Neuronal stem cell (in vitro differentiated cells): ENCODE measurements around the gene EIF3D.

Experiments
- DNase-seq: peaks from one replicate; pipeline ENCODE4 v3.0.0-alpha.2; 2013; ENCODE audit warnings: low spot score
- H2AFZ ChIP-seq: one replicate; pipeline ENCODE4 v1.6.1; 2013; ENCODE audit warnings: mild to moderate bottlenecking, low read length, inconsistent platforms
- H2AK5ac ChIP-seq: 2 replicates; pipeline ENCODE4 v1.6.1; 2013; ENCODE audit warnings: low read depth, mild to moderate bottlenecking, inconsistent platforms, low read length, moderate library complexity, mixed read lengths
- H2BK120ac ChIP-seq: 2 replicates; pipeline ENCODE4 v1.6.1; 2013; ENCODE audit warnings: low read depth, mild to moderate bottlenecking, inconsistent platforms, low read length, moderate library complexity, mixed read lengths
- H2BK12ac ChIP-seq: one replicate; pipeline ENCODE4 v1.6.1; 2013; ENCODE audit warnings: low read length, inconsistent platforms
- H2BK15ac ChIP-seq: 2 replicates; pipeline ENCODE4 v1.6.1; 2013; ENCODE audit warnings: mild to moderate bottlenecking, low read length, inconsistent platforms, mixed read lengths
- H2BK5ac ChIP-seq: one replicate; pipeline ENCODE4 v1.6.1; 2013; ENCODE audit warnings: inconsistent platforms, mild to moderate bottlenecking, low read length, moderate library complexity
- H3K14ac ChIP-seq: one replicate; pipeline ENCODE4 v1.6.1; 2013; ENCODE audit warnings: low read length, inconsistent platforms
- H3K18ac ChIP-seq: 2 replicates; pipeline ENCODE4 v1.6.1; 2013; ENCODE audit warnings: low read length, inconsistent platforms
- H3K23ac ChIP-seq: 2 replicates; pipeline ENCODE4 v1.6.1; 2013; ENCODE audit warnings: low read depth, mild to moderate bottlenecking, mixed read lengths, low read length, inconsistent platforms; ENCODE audit not compliant: poor library complexity
- H3K27ac ChIP-seq: replicated peaks from 3 replicates; pipeline ENCODE4 v1.5.1; 2013; ENCODE audit warnings: low read length, inconsistent platforms
- H3K27me3 ChIP-seq, 3 experiments: 2 replicates each; pipeline ENCODE4 v1.6.1; 2013; ENCODE audit warnings: low read length in 3 of 3, mild to moderate bottlenecking in 2 of 3, inconsistent platforms in 1 of 3, low read depth in 1 of 3, mixed read lengths in 1 of 3, moderate library complexity in 1 of 3; ENCODE audit not compliant: control insufficient read depth in 3 of 3, insufficient read depth in 3 of 3
- H3K36me3 ChIP-seq, 2 donors: replicated peaks in 1 of 2; 2 replicates each; pipeline ENCODE4 v1.6.1; 2013; ENCODE audit warnings: low read length in 2 of 2; ENCODE audit not compliant: control insufficient read depth in 2 of 2, insufficient read depth in 2 of 2
- H3K4ac ChIP-seq: 2 replicates; pipeline ENCODE4 v1.6.1; 2013; ENCODE audit warnings: inconsistent platforms, mild to moderate bottlenecking, low read length, moderate library complexity
- H3K4me1 ChIP-seq, 2 donors: 1 replicate in 1 of 2; 2 replicates in 1 of 2; pipeline ENCODE4 v1.6.1; 2013; ENCODE audit warnings: low read length in 2 of 2, low read depth in 1 of 2; ENCODE audit not compliant: control insufficient read depth in 2 of 2, insufficient read depth in 1 of 2
- H3K4me2 ChIP-seq: one replicate; pipeline ENCODE4 v1.6.1; 2013; ENCODE audit warnings: mild to moderate bottlenecking, low read length, inconsistent platforms; ENCODE audit not compliant: insufficient read depth, poor library complexity, severe bottlenecking
- H3K4me3 ChIP-seq, 2 donors: 2 replicates each; pipeline ENCODE4 v1.5.1; 2013; ENCODE audit warnings: low read length in 2 of 2, mild to moderate bottlenecking in 2 of 2, inconsistent platforms in 1 of 2, moderate library complexity in 1 of 2
- H3K79me1 ChIP-seq: one replicate; pipeline ENCODE4 v1.6.1; 2013; ENCODE audit warnings: low read depth, mild to moderate bottlenecking, inconsistent platforms, low read length, moderate library complexity
- H3K9ac ChIP-seq: one replicate; pipeline ENCODE4 v1.6.1; 2013; ENCODE audit warnings: mild to moderate bottlenecking, low read depth, low read length, inconsistent platforms; ENCODE audit not compliant: poor library complexity
- H3K9me3 ChIP-seq, 2 donors: replicated peaks in 1 of 2; 2 replicates each; pipeline versions ENCODE3 to v1.6.1; 2013; ENCODE audit warnings: low read length in 2 of 2, mild to moderate bottlenecking in 2 of 2, inconsistent platforms in 1 of 2, low read depth in 1 of 2, mixed read lengths in 1 of 2, moderate library complexity in 1 of 2; ENCODE audit not compliant: control insufficient read depth in 2 of 2, insufficient read depth in 1 of 2
- H4K8ac ChIP-seq: one replicate; pipeline ENCODE4 v1.6.1; 2013; ENCODE audit warnings: low read depth, mild to moderate bottlenecking, inconsistent platforms, low read length, moderate library complexity
- H4K91ac ChIP-seq: one replicate; pipeline ENCODE4 v1.6.1; 2013; ENCODE audit warnings: low read length, low read depth, mild to moderate bottlenecking, inconsistent platforms; ENCODE audit not compliant: poor library complexity
- WGBS, 2 donors: extraction: QIAGEN DNeasy Blood & Tissue Kit; methylation state at CpG; one replicate each; pipeline ENCODE4 v1.1.7; 2013; ENCODE audit warnings: missing lambda C conversion rate in 2 of 2, mixed read lengths in 1 of 2; ENCODE audit not compliant: insufficient read length in 2 of 2, insufficient replicate concordance in 1 of 2; ENCODE audit errors: extremely low coverage in 2 of 2; 5-methylcytosine and 5-hydroxymethylcytosine counted together

Gene EIF3D

GRCh38 chr22:36478966-36479365 lies 50.0 kb downstream of the EIF3D start:
- peaks cover 12 to 56% of the 10 kb centered on the region in 2 donors for H3K36me3 ChIP-seq
- no peak overlapping the region for H2AFZ ChIP-seq
- H4K91ac ChIP-seq = no peak overlapping the region
- H2BK5ac ChIP-seq = no peak overlapping the region
- no peak for DNase-seq
- peaks cover 4 to 5% of the 10 kb centered on the region in 2 donors for H3K4me1 ChIP-seq
- H3K4me3 ChIP-seq = no peak overlapping the region
- no peak overlapping the region for H2BK120ac ChIP-seq
- H2BK12ac ChIP-seq = no peak overlapping the region
- H3K4me2 ChIP-seq = no peak overlapping the region
- H4K8ac ChIP-seq = no peak overlapping the region
- no peak overlapping the region for H2AK5ac ChIP-seq
- H3K27me3 ChIP-seq = peaks cover 0 to 3% (median 0%) of the 10 kb centered on the region in 3 experiments
- H3K9me3 ChIP-seq = peaks cover 0 to 3% of the 10 kb centered on the region in 2 donors
- no peak overlapping the region for H3K23ac ChIP-seq
- H3K14ac ChIP-seq = no peak overlapping the region
- no CpG with 5 or more reads among the region's 4 CpGs for WGBS, 2 donors
- H3K18ac ChIP-seq = no peak overlapping the region
- no peak overlapping the region for H3K9ac ChIP-seq
- H2BK15ac ChIP-seq = no peak overlapping the region
- H3K4ac ChIP-seq = no peak overlapping the region
- H3K79me1 ChIP-seq = no peaks in the 10 kb centered on the region
- no peak overlapping the region for H3K27ac ChIP-seq

DNA sequence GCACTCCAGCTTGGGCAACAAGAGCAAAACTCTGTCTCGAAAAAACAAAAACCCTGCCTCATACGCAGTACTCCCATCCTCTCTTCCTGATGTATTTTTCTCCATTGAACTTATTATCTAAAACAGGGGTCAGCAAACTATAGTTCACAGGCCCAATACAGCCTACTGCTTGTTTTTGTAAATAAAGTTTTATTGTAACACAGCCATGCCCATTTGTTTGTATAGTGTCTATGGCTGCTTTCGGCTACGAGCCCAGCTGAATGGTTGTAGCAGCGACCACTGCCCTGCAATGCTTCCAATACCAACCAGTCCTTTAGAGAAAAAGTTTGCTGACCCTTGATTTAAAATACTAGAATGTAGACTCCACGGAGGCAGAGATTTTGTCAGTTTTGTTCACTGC lies 53.6 kb downstream of the EIF3D start:
- Histone ChIP-seq H3K23ac (no peak overlapping the region), H3K9me3 (no peaks in the 10 kb centered on the region), H3K4ac (no peak overlapping the region), H4K8ac (no peak overlapping the region), H3K36me3 (peaks cover 15 to 78% of the 10 kb centered on the region in 2 donors), H3K4me1 (no peaks in the 10 kb centered on the region), H3K27me3 (no peaks in the 10 kb centered on the region), H3K4me2 (no peak overlapping the region), H3K27ac (no peak overlapping the region), H2AK5ac (no peak overlapping the region), H3K4me3 (no peak overlapping the region), H2BK120ac (no peak overlapping the region), H2BK12ac (no peak overlapping the region), H2BK5ac (no peak overlapping the region), H3K14ac (no peak overlapping the region), H4K91ac (no peak overlapping the region), H3K18ac (no peak overlapping the region), H3K9ac (no peak overlapping the region), H2BK15ac (no peak overlapping the region), H3K79me1 (peaks cover 2% of the 10 kb centered on the region), H2AFZ (no peak overlapping the region)
- WGBS, 2 donors = no CpG with 5 or more reads among the region's 6 CpGs
- no peak for DNase-seq

- no CpG with 5 or more reads among the region's 13 CpGs for WGBS, 2 donors
- peaks cover 16 to 66% of the 10 kb centered on the region in 2 donors for H3K36me3 ChIP-seq
- H3K4me3 ChIP-seq = no peak overlapping the region
Observed at GRCh38 chr22:36472689-36473088, 56.3 kb downstream of the EIF3D start.

DNA sequence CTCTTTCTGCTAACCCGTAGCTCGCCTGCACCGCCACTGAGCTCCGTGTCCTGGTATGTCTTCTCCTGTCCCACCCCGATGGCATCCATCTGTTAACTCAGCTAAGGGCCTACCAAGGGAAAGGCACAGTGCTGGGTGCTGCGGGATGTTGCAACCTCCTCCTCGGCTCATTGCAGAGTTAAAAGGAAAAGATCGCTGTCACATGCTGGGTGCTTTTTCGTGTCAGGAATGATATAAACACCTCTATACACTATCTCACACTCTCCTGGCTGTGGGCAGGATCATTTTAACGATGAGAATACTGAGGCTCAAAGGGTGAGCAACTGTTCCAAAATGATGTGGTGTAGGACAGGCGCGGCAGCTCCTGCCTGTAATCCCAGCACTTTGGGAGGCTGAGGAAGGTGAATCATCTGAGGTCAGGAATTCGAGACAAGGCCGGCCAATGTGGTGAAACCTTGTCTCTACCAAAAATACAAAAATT lies 57.6 kb downstream of the EIF3D start:
- Histone ChIP-seq H3K27ac (no peak overlapping the region), H3K9ac (no peak overlapping the region), H3K14ac (no peak overlapping the region), H4K8ac (no peak overlapping the region), H2BK5ac (no peak overlapping the region), H3K4me3 (no peak overlapping the region), H2BK120ac (no peak overlapping the region), H3K23ac (no peak overlapping the region), H3K4me1 (peaks cover 1 to 3% of the 10 kb centered on the region in 2 donors), H3K18ac (no peak overlapping the region), H3K36me3 (peaks cover 16 to 69% of the 10 kb centered on the region in 2 donors), H3K27me3 (no peaks in the 10 kb centered on the region), H3K4ac (no peak overlapping the region), H4K91ac (no peak overlapping the region), H2AK5ac (no peak overlapping the region), H2AFZ (no peak overlapping the region), H2BK12ac (no peak overlapping the region), H2BK15ac (no peak overlapping the region), H3K4me2 (no peak overlapping the region), H3K79me1 (peaks cover 2% of the 10 kb centered on the region), H3K9me3 (no peaks in the 10 kb centered on the region)
- DNase-seq = no peak
- no CpG with 5 or more reads among the region's 14 CpGs for WGBS, 2 donors

More at GRCh38 chr22:36472689-36473088, 56.3 kb downstream of the EIF3D start:
- Histone ChIP-seq H3K4me2 (no peak overlapping the region), H2AFZ (no peak overlapping the region), H2AK5ac (no peak overlapping the region), H2BK15ac (no peak overlapping the region), H2BK5ac (no peak overlapping the region), H3K9me3 (no peaks in the 10 kb centered on the region), H3K18ac (no peak overlapping the region), H3K4me1 (peaks cover 1 to 3% of the 10 kb centered on the region in 2 donors), H3K79me1 (peaks cover 2% of the 10 kb centered on the region), H3K9ac (no peak overlapping the region), H2BK12ac (no peak overlapping the region), H3K23ac (no peak overlapping the region), H3K14ac (no peak overlapping the region), H4K91ac (no peak overlapping the region), H3K27ac (no peak overlapping the region), H3K4ac (no peak overlapping the region), H2BK120ac (no peak overlapping the region), H3K27me3 (no peaks in the 10 kb centered on the region), H4K8ac (no peak overlapping the region)
- DNase-seq = no peak
